H7 (cell line): ENCODE measurements around the gene AHNAK2. TPM values are rescaled to one million over a fixed set of nuclear protein-coding genes. Genes with fewer than 3 reads are reported as not detected.

Experiments used
- DNase-seq: peaks from one replicate; pipeline ENCODE4 v3.0.0; 2012
- H3K27me3 ChIP-seq: 2 replicates; pipeline ENCODE4 v1.6.0; 2011; ENCODE audit warnings: mild to moderate bottlenecking, low read length; ENCODE audit not compliant: control insufficient read depth, insufficient read depth
- H3K36me3 ChIP-seq: replicated peaks from 2 replicates; pipeline ENCODE4 v1.5.1; 2011; ENCODE audit warnings: low read length; ENCODE audit not compliant: control insufficient read depth, insufficient read depth
- H3K4me3 ChIP-seq: 2 replicates; pipeline ENCODE4 v1.5.1; 2011; ENCODE audit warnings: low read depth, mild to moderate bottlenecking, control low read depth, low read length, moderate library complexity; ENCODE audit not compliant: insufficient read depth
- total RNA-seq: library from RNA; depleted of rRNA; stranded (reverse); fragments of >200 nt; shearing (Covaris generic); gene quantifications from 2 replicates; pipeline ENCODE4 v1.2.3, GENCODE V29; 2014

AHNAK2 gene
- total RNA-seq, 1 experiment from 2014 or later = 2.0 TPM

GRCh38 chr14:104999361-104999760, 21.2 kb upstream of the AHNAK2 start:
- DNase-seq = no peak
- H3K36me3 ChIP-seq = no peaks in the 10 kb centered on the region
- no peaks in the 10 kb centered on the region for H3K27me3 ChIP-seq
- no peak overlapping the region for H3K4me3 ChIP-seq

DNA sequence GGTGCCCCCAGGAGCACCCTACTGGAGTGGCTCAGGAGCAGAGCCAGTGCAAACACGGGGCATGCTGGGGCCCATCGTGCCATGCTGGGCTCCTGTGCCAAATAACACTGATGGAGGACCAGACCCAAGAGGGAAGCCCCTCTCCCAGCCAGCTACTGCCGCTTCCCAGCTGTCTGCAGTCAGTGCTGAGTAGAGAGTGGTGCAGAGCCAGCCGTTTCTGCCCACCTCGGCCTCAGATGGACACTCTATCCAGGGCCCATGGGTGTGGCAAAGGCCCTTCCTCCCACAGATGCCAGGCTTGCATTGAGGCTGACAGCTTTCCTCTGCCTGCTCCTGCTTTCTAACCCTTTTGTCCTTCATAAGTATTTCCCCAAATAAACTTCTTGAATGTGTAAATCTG, 20.6 kb upstream of the AHNAK2 start:
- no peak overlapping the region for H3K4me3 ChIP-seq
- H3K36me3 ChIP-seq = no peaks in the 10 kb centered on the region

DNA sequence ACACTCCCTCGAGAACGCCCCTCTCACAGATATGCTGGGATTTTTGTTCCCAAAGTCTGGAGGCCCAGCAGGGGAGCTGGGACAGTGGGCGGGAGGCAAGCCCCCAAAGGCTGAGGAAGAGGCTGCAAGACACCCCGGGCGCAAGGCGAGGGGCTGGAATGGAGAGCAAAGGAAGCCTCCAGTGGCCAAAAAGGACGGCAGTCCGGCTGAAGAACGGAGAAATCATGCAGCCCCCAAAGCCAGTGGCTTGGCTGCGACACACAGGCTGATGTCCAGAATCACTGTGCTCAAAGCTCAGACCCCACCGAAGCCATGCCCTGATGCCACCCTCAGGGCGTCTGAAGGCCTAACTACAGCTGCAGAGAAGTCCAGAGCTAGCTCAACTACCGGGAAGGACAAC, 18.3 kb upstream of the AHNAK2 start:
- Histone ChIP-seq H3K4me3 (no peak overlapping the region), H3K27me3 (no peaks in the 10 kb centered on the region), H3K36me3 (no peaks in the 10 kb centered on the region)
- DNase-seq = no peak

More for the DNA sequence above, 20.6 kb upstream of the AHNAK2 start:
- H3K27me3 ChIP-seq = no peaks in the 10 kb centered on the region
- DNase-seq = no peak

DNA sequence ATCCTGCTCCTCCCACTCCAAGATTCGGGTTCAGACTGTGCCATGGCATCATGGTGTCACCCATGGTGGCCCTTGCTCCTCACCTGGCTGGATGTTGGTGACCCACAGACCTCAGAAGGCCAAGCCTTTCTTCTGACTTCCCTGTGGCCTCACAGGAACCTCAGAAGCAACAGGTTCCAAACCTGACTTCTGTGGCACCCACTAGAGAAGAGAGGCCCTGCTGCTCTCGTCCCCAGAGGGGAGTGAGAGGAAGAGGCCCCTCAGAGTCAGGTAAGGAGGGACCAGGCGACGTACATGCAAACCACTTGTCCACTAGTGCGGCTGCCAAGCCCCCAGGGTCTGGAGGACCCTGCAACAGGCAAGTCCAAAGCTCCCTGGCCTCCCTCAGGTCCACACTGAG, 17.9 kb upstream of the AHNAK2 start:
- H3K36me3 ChIP-seq = no peaks in the 10 kb centered on the region
- H3K27me3 ChIP-seq = no peaks in the 10 kb centered on the region
- no peak for DNase-seq
- no peak overlapping the region for H3K4me3 ChIP-seq

DNA sequence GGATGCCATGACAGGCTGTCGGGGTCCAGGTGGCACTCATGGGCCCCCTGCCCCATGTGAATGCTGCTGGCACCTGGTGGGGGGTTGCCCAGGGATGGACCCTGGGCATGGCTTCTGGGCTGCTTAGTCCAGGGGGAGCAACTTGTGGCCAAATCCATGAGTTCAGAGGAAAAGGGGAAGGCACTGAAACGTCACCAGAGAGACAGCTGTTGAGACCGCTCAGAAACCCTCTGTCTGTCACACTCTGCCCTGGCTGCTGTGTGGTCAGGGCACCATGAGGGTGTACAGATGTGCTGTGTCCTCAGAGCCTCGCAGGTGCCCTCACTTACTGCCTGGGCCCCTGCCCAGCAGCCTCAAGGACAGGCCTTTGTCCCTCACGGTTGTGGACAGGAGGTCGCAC, 16.8 kb upstream of the AHNAK2 start:
- no peak for DNase-seq
- Histone ChIP-seq H3K27me3 (no peaks in the 10 kb centered on the region), H3K4me3 (no peak overlapping the region)

DNA sequence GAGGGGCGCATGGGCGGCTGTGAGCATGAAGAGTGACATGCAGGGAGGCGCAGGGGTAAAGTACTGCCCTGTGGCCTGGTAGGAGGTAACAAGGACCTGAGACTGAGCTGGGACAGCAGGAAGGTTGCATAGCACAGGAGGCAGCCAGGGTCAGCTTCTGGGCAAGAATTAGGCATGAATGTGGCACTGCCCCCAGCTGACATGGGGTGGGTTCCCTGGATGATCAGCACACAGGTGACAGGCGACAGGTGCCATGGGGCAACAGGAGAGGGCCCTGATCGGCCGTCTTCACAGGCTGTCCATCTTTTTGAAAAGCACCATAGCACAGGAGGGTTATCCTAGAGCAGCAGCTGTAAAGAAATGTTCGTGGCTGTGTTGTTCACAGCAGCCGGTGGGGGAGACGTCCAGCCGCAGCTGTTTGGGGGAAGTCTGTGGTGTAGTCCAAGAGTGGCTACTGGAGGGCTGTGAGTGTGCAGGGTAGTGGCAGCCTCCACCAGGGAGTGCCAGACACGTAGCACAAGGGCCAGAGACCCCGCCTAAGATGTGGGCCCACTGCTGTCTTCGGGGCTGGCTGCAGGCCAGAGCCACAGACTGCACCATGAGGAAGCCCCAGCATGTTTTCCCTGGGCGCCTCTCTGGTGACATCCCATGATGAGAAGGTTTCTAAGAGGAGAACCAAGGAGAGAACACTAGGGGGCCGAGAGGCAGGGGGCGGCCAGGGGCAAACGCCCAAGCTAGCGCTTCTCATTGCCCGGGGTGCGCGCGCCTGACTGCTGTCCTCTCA, 15.8 kb upstream of the AHNAK2 start:
- H3K27me3 ChIP-seq = no peaks in the 10 kb centered on the region
- H3K4me3 ChIP-seq = no peak overlapping the region
- DNase-seq = no peak
- no peaks in the 10 kb centered on the region for H3K36me3 ChIP-seq

More for the DNA sequence above, 16.8 kb upstream of the AHNAK2 start:
- no peaks in the 10 kb centered on the region for H3K36me3 ChIP-seq

DNA sequence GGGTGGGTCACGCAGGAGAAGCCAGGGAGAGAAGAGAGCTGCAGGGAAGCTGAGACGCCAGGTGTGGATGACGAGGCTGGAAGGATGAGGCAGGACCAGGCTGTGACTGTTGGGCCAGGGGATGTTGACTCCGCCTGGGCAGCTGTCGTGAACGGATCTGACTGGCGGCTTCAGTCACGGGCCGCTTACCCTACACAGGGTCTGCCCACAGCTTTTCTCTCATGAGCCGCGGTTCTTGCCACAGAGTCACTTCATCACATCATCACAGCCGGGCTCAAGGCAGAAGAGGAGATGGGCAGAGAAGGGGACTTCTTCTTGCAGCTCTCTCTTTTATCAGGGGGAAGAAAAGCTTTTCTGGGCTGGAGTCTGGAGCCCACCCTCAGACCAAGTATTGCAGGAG, 15.1 kb upstream of the AHNAK2 start:
- DNase-seq = no peak
- H3K27me3 ChIP-seq = no peaks in the 10 kb centered on the region
- H3K4me3 ChIP-seq = no peak overlapping the region
- no peaks in the 10 kb centered on the region for H3K36me3 ChIP-seq

DNA sequence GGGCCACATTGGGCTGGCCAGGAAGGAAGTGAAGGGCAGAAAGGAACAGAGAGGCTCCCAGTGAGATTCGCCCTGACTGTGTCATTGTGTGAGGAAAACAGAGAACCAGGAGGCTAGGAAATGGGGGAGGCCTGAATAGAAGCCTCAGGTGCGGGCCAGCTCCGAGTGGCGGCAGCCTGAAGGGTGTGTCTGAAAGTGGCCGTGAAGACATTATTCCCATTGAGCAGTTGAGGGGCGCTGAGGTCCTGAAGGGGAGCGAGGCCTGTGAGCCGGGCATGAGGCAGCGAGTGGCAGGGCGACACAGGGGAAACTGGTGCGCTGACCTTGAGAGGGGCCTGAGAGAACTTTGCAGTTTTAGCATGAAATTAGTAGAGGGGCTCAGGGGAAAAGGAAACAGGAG, 14.3 kb upstream of the AHNAK2 start:
- Histone ChIP-seq H3K4me3 (no peak overlapping the region), H3K36me3 (no peaks in the 10 kb centered on the region), H3K27me3 (no peaks in the 10 kb centered on the region)
- no peak for DNase-seq

DNA sequence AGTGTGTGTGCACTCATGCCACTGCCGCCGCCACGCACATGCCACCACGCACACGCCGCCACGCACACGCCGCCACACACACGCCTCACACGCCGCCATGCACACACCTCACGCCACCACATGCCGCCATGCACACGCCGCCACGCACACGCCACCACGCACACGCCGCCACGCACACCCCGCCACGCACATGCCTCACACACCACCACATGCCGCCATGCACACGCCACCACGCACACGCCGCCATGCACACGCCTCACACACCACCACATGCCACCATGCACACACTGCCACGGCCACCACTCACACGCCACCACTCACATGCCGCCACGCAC, 13.7 kb upstream of the AHNAK2 start:
- Histone ChIP-seq H3K4me3 (no peak overlapping the region), H3K36me3 (no peaks in the 10 kb centered on the region), H3K27me3 (no peaks in the 10 kb centered on the region)
- DNase-seq = no peak

DNA sequence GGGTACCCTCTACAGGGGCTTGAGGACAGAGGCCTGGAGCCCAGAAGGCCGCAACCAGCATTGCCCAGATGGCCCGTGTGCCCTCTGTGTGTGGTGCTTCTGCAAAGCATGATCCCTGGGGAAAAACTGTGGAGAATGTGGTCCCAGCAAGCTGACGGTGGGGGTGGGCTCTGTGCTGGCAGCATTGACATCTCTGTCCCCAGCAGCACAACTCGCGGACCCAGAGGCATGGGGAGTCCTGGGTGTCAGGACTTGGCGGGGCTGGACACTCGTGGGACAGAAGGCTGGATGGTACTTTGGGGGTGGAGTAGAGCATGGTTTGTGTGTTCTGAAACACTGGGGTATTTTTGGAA, 11.8 kb upstream of the AHNAK2 start:
- no peak overlapping the region for H3K4me3 ChIP-seq
- H3K36me3 ChIP-seq = no peaks in the 10 kb centered on the region
- peaks cover 3% of the 10 kb centered on the region; the same call in 1 of the 2 replicates for H3K27me3 ChIP-seq
- no peak for DNase-seq

DNA sequence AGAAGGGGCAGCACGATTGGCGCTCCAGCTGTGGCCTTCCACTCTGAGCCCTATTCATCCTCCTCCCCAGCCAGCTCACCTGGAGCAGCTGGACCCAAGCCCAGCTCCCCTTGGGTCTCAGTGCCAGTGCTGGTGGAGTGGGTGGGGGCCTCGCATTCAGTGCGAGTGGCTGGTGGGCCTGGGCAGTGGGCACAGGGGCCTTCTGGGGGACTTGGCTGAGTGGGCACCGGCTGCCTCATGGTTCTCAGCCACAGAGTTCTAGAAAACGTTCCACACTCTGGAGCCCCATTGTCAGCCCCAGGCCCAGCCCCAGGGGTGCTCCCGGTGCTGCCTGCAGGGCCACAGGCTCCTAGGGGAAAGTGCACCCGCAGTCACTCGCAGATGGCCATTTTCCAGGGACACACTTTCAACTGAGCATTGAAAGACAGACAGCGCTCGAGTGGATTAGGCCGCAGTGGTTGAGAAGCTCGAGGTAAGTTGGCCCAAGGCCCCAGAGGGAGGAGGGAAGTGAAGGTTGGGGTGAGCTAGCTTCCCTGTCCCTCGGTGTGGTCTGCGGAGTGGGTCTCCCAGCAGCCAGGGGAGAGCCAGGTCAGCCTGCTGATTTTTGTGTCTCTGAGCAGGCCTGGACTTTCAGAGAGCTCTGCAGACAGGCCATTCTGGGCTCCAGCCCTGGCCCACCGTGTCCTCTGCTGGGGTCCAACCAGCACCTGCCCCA, 11.2 kb upstream of the AHNAK2 start:
- H3K4me3 ChIP-seq = no peak overlapping the region
- no peaks in the 10 kb centered on the region for H3K36me3 ChIP-seq
- H3K27me3 ChIP-seq = peaks cover 3% of the 10 kb centered on the region; the same call in 1 of the 2 replicates
- no peak for DNase-seq

DNA sequence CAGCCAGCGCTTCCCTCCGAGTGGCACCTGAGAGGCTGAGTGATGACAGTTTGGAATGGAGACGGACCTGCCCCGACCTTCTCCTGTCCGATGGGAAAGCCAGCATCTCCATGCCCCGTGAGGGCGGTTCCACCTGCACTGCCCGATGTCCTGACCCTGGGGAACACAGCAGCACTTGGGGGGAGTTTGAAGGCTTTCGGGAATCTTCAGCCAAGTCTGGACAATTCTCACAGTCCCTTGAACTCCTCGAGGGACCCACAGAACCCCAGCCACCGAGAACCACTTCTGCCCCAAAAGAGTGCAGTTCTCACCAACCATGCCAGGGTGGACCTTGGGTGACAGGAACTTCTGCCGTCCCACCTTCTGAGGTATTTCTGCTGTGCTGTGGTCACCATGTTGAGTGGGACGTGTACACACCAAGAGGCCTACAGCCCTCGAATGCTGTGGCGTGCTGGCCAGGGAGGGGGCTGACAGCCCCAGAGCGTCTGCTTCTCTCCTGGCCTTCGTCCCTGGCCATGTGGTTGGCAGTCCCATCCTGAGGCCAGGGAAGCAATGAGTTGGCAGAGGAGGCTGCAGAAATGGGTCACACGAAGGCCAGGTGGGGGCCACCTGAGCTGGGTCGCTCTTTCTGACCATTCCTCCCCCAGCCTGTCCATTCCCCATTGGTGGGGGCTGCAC, 8.5 kb upstream of the AHNAK2 start:
- peaks cover 3% of the 10 kb centered on the region; the same call in 1 of the 2 replicates for H3K27me3 ChIP-seq
- H3K4me3 ChIP-seq = no peak overlapping the region; the same call in 1 of the 2 replicates
- DNase-seq = no peak
- no peaks in the 10 kb centered on the region for H3K36me3 ChIP-seq

GRCh38 chr14:104985675-104986486, 7.7 kb upstream of the AHNAK2 start, which contains the start of gene CLBA1:
CLBA1 (plus strand) TSS chr14:104985788; CDS start chr14:104986432, 644 bp downstream.
- Histone ChIP-seq H3K27me3 (peaks cover 3% of the 10 kb centered on the region; the same call in 1 of the 2 replicates), H3K36me3 (no peaks in the 10 kb centered on the region), H3K4me3 (peak within 1 kb of the TSS; percentile 69)
- peak; percentile 100 for DNase-seq
